SK-N-MC (cell line): Measurements from ENCODE around the gene BACH1.
"Not testable (repeated sequence)": the region's sequence is repeated elsewhere in the genome, so short reads cannot be mapped to it uniquely, and the experiment has no call there.

Experiments used
- DNase-seq: peaks from one replicate; pipeline ENCODE4 v3.0.0-alpha.2; 2011; ENCODE audit warnings: low read depth, low spot score
- H3K27ac ChIP-seq: fragments of 200-600 bp; sonication (generic); 2 replicates; pipeline ENCODE4 v1.5.1; 2016; ENCODE audit warnings: mixed run types
- H3K36me3 ChIP-seq: fragments of 200-600 bp; sonication (generic); 2 replicates; pipeline ENCODE4 v1.6.1; 2017; ENCODE audit warnings: antibody characterized with exemption, low read length, mixed read lengths; ENCODE audit not compliant: insufficient read depth
- H3K4me3 ChIP-seq: fragments of 200-600 bp; sonication (generic); 2 replicates; pipeline ENCODE4 v1.5.1; 2016
- H3K9ac ChIP-seq: fragments of 200-600 bp; sonication (generic); 2 replicates; pipeline ENCODE4 v1.8.0; 2017; ENCODE audit warnings: mixed run types, mixed read lengths; ENCODE audit not compliant: insufficient read length
- H3K9me3 ChIP-seq: fragments of 200-600 bp; sonication (generic); 2 replicates; pipeline ENCODE4 v1.6.1; 2017; ENCODE audit warnings: low read depth, mild to moderate bottlenecking, antibody characterized with exemption, low read length, moderate library complexity, mixed read lengths
- EZH2 ChIP-seq: fragments of 200-600 bp; sonication (generic); IDR thresholded peaks from one replicate; pipeline ENCODE4 v1.6.1; 2017; ENCODE audit warnings: antibody characterized with exemption
- FOXP2 ChIP-seq: optimal IDR thresholded peaks from 2 replicates; pipeline ENCODE3; 2011; ENCODE audit warnings: mild to moderate bottlenecking, moderate library complexity; ENCODE audit not compliant: insufficient read depth; ENCODE audit errors: extremely low read length, control extremely low read depth
- POLR2AphosphoS5 ChIP-seq: IDR thresholded peaks from 2 replicates; pipeline ENCODE4 v1.6.1; 2012; ENCODE audit warnings: mild to moderate bottlenecking, low read depth, low read length, borderline replicate concordance

The BACH1 gene

GRCh38 chr21:29298348-29299045, at the start of gene BACH1:
BACH1 (plus strand) TSS chr21:29298922; CDS start chr21:29321281, 22,359 bp downstream.
- DNase-seq: no peak
- Histone ChIP-seq H3K4me3 (peak within 1 kb of the TSS; percentile 82), H3K9ac (peak within 1 kb of the TSS; percentile 72), H3K36me3 (no peaks in the 10 kb centered on the region), H3K27ac (peak within 1 kb of the TSS; percentile 84), H3K9me3 (no peaks in the 10 kb centered on the region)
- TF ChIP-seq POLR2AphosphoS5: peak; percentile 47; the same call in 1 of the 2 replicates
- TF ChIP-seq FOXP2: no peak
- no peak for TF ChIP-seq EZH2

- H3K9ac ChIP-seq, H3K27ac ChIP-seq, H3K9me3 ChIP-seq: not testable (repeated sequence)
Measured at GRCh38 chr21:29249289-29249688, 49.4 kb upstream of the BACH1 start.

GRCh38 chr21:29250636-29251035, 48.1 kb upstream of the BACH1 start:
- TF ChIP-seq POLR2AphosphoS5 (no peak), FOXP2 (no peak), EZH2 (no peak)
- DNase-seq: no peak
- no peak overlapping the region for H3K27ac ChIP-seq
- H3K4me3 ChIP-seq: no peak overlapping the region
- H3K9ac ChIP-seq: no peak overlapping the region
- H3K36me3 ChIP-seq: no peaks in the 10 kb centered on the region
- peaks cover 3% of the 10 kb centered on the region; the same call in 1 of the 2 replicates for H3K9me3 ChIP-seq

More at GRCh38 chr21:29249289-29249688, 49.4 kb upstream of the BACH1 start:
- DNase-seq, H3K36me3 ChIP-seq, H3K4me3 ChIP-seq: not testable (repeated sequence)

GRCh38 chr21:29253861-29254260, 44.9 kb upstream of the BACH1 start:
- H3K36me3 ChIP-seq, DNase-seq, H3K27ac ChIP-seq, H3K4me3 ChIP-seq, H3K9me3 ChIP-seq, H3K9ac ChIP-seq: not testable (repeated sequence)

- TF ChIP-seq EZH2 (no peak), POLR2AphosphoS5 (no peak), FOXP2 (no peak)
- H3K27ac ChIP-seq: no peak overlapping the region
- DNase-seq: no peak
- H3K4me3 ChIP-seq: no peak overlapping the region
- H3K9ac ChIP-seq: no peak overlapping the region
- 0 out of 2 replicates have a peak, but pooled peaks cover 3% of the 10 kb centered on the region for H3K9me3 ChIP-seq
- no peaks in the 10 kb centered on the region for H3K36me3 ChIP-seq
Measured at GRCh38 chr21:29254550-29254949, 44.2 kb upstream of the BACH1 start.

GRCh38 chr21:29256126-29256910, 42.4 kb upstream of the BACH1 start:
- Histone ChIP-seq H3K36me3 (no peaks in the 10 kb centered on the region), H3K9ac (no peak overlapping the region), H3K27ac (no peak overlapping the region), H3K4me3 (no peak overlapping the region), H3K9me3 (0 out of 2 replicates have a peak, but pooled peaks cover 3% of the 10 kb centered on the region)
- TF ChIP-seq EZH2: no peak
- no peak for TF ChIP-seq POLR2AphosphoS5
- TF ChIP-seq FOXP2: no peak
- no peak for DNase-seq

- no peak for TF ChIP-seq EZH2
- TF ChIP-seq FOXP2: no peak
- no peak for TF ChIP-seq POLR2AphosphoS5
- DNase-seq: no peak
- Histone ChIP-seq H3K36me3 (no peaks in the 10 kb centered on the region), H3K27ac (no peak overlapping the region), H3K9me3 (no peaks in the 10 kb centered on the region), H3K4me3 (no peak overlapping the region), H3K9ac (no peak overlapping the region)
Measured at GRCh38 chr21:29257701-29258100, 41.0 kb upstream of the BACH1 start.

- no peaks in the 10 kb centered on the region for H3K36me3 ChIP-seq
Measured at GRCh38 chr21:29258626-29259338, 39.9 kb upstream of the BACH1 start.

More at GRCh38 chr21:29258626-29259338, 39.9 kb upstream of the BACH1 start:
- Histone ChIP-seq H3K9ac (no peak overlapping the region), H3K4me3 (no peak overlapping the region), H3K9me3 (no peaks in the 10 kb centered on the region), H3K27ac (no peak overlapping the region)
- TF ChIP-seq POLR2AphosphoS5: no peak
- TF ChIP-seq EZH2: no peak
- no peak for TF ChIP-seq FOXP2
- DNase-seq: no peak
